GM23248 (cell line): ENCODE measurements around the gene OBP2A. TPM values are rescaled to one million over a fixed set of nuclear protein-coding genes. Genes with fewer than 3 reads are reported as not detected.

Source experiments
- DNase-seq: peaks from one replicate; pipeline ENCODE4 v3.0.0-alpha.2; 2015
- H2AFZ ChIP-seq: fragments of 200-600 bp; sonication (generic); 2 replicates; pipeline ENCODE4 v1.6.1; 2016; ENCODE audit warnings: antibody characterized with exemption
- H3F3A ChIP-seq: fragments of 200-600 bp; sonication (generic); 2 replicates; pipeline ENCODE4 v1.6.1; 2016; ENCODE audit warnings: mild to moderate bottlenecking, antibody characterized with exemption, mixed run types; ENCODE audit not compliant: insufficient read depth
- H3K27ac ChIP-seq: fragments of 200-600 bp; sonication (generic); 2 replicates; pipeline ENCODE4 v1.5.1; 2016; ENCODE audit warnings: mild to moderate bottlenecking
- H3K27me3 ChIP-seq: fragments of 200-600 bp; sonication (generic); replicated peaks from 2 replicates; pipeline ENCODE4 v1.6.1; 2016; ENCODE audit warnings: mild to moderate bottlenecking; ENCODE audit not compliant: insufficient read depth
- H3K36me3 ChIP-seq: fragments of 200-600 bp; sonication (generic); 2 replicates; pipeline ENCODE4 v1.6.1; 2016; ENCODE audit warnings: low read depth, mild to moderate bottlenecking
- H3K4me1 ChIP-seq: fragments of 200-600 bp; sonication (generic); 2 replicates; pipeline ENCODE4 v1.6.1; 2016; ENCODE audit warnings: mild to moderate bottlenecking; ENCODE audit not compliant: insufficient read depth
- H3K4me2 ChIP-seq: fragments of 200-600 bp; sonication (generic); one replicate; pipeline ENCODE4 v1.6.1; 2016; ENCODE audit warnings: mild to moderate bottlenecking; ENCODE audit not compliant: unreplicated experiment
- H3K4me3 ChIP-seq: fragments of 200-600 bp; sonication (generic); 2 replicates; pipeline ENCODE4 v1.5.1; 2016; ENCODE audit warnings: mild to moderate bottlenecking
- H3K79me2 ChIP-seq: fragments of 200-600 bp; sonication (generic); 2 replicates; pipeline ENCODE4 v1.6.1; 2016; ENCODE audit warnings: mild to moderate bottlenecking; ENCODE audit not compliant: insufficient read depth
- H3K9ac ChIP-seq: fragments of 200-600 bp; sonication (generic); 2 replicates; pipeline ENCODE4 v1.6.1; 2016; ENCODE audit warnings: mild to moderate bottlenecking
- H3K9me2 ChIP-seq: fragments of 200-600 bp; sonication (generic); 2 replicates; pipeline ENCODE4 v1.6.1; 2016; ENCODE audit warnings: mixed run types, mild to moderate bottlenecking, moderate library complexity; ENCODE audit not compliant: insufficient read depth
- H3K9me3 ChIP-seq: fragments of 200-600 bp; sonication (generic); one replicate; pipeline ENCODE4 v1.6.1; 2017; ENCODE audit warnings: low read depth
- H4K20me1 ChIP-seq: fragments of 200-600 bp; sonication (generic); 2 replicates; pipeline ENCODE4 v1.6.0; 2016; ENCODE audit not compliant: insufficient read depth
- EZH2 ChIP-seq: fragments of 200-600 bp; sonication (generic); IDR thresholded peaks from 2 replicates; pipeline ENCODE4 v1.6.1; 2018; ENCODE audit warnings: antibody characterized with exemption, mild to moderate bottlenecking; ENCODE audit not compliant: insufficient read depth, poor library complexity, severe bottlenecking
- EZH2phosphoT487 ChIP-seq: fragments of 200-600 bp; sonication (generic); IDR thresholded peaks from 2 replicates; pipeline ENCODE4 v1.6.1; 2018; ENCODE audit warnings: antibody characterized with exemption, moderate library complexity, mild to moderate bottlenecking, low read depth; ENCODE audit not compliant: insufficient read depth
- WGBS, 2 experiments: methylation state at CpG; one replicate each; pipeline ENCODE4 v1.1.6; 2015 to 2017; ENCODE audit warnings: low lambda C conversion rate in 2 of 2, low coverage in 1 of 2; ENCODE audit errors: missing lambda C conversion rate in 2 of 2; 5-methylcytosine and 5-hydroxymethylcytosine counted together
- in situ Hi-C: fragments of 300-500 bp; cut with MboI; formaldehyde crosslinking; loops from 2 replicates; pipeline ENCODE4 v1.15.0; 2020
- polyA plus RNA-seq: library from polyadenylated mRNA; unstranded; fragments of >200 nt; fragmentation: Nextera tagmentation; extraction: Ambion mirVana; gene quantifications from 2 replicates; pipeline ENCODE4 v1.2.1, GENCODE V29; 2016
- total RNA-seq: library from RNA; depleted of rRNA; stranded (reverse); fragments of >200 nt; shearing (Covaris generic); gene quantifications from 2 replicates; pipeline ENCODE4 v1.2.3, GENCODE V29; 2014

Gene OBP2A
- total and polyA plus RNA-seq, 2 experiments from 2014 or later: not detected

DNA sequence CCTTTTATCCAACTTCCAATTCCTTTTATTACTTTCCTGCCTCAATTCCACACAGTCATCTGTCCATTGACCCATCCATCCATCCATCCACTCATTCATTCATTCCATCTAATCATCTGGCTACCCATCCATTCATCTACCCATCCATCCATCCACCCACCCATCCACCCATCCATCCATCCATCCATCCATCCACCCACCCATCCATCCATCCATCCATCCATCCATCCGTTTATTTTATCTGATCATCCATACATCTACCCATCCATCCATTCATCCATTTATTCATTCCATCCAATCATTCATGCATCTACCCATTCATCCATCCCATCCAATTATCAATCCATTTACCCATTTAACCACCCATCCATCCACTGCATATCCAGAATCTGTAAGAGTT lies 27.2 kb downstream of the OBP2A start:
- H3K27ac ChIP-seq: no peak overlapping the region
- no peak overlapping the region for H3K9ac ChIP-seq
- H3K4me2 ChIP-seq: no peak overlapping the region
- no peak overlapping the region for H2AFZ ChIP-seq
- H3K9me2 ChIP-seq: no peaks in the 10 kb centered on the region
- in situ Hi-C loops: no loop called here
- H3K9me3 ChIP-seq: no peaks in the 10 kb centered on the region
- no peaks in the 10 kb centered on the region for H3K79me2 ChIP-seq
- H3K27me3 ChIP-seq: no peaks in the 10 kb centered on the region
- WGBS, 2 experiments: 9 to 50% methylated on average over 1 of the region's 1 CpG
- H4K20me1 ChIP-seq: no peaks in the 10 kb centered on the region
- H3K4me3 ChIP-seq: no peak overlapping the region
- TF ChIP-seq EZH2phosphoT487 (no peak), EZH2 (no peak)
- no peak for DNase-seq
- no peaks in the 10 kb centered on the region for H3K36me3 ChIP-seq
- no peaks in the 10 kb centered on the region for H3K4me1 ChIP-seq
- H3F3A ChIP-seq: no peaks in the 10 kb centered on the region

DNA sequence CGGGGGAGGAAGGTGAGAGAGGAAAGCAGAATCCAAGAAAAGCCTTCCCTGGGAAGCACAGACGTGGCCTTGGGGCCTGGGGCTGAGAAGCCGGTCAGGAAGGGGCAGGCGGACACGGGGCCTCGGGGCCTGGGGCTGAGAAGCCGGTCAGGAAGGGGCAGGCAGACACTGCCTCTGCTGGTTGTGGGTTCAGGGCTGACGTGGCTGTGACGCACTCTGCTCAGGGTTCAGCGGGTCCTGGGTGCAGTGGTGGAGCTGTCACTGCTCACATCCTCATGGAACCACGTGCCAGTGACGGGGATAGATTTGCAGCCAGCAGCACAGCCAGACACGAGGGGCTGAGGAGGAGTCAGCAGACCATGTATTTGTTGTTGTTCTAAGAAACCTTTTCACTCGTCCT lies 28.4 kb downstream of the OBP2A start:
- no peak overlapping the region for H3K27ac ChIP-seq
- no peaks in the 10 kb centered on the region for H3K36me3 ChIP-seq
- no peak overlapping the region for H2AFZ ChIP-seq
- H3K4me1 ChIP-seq: no peaks in the 10 kb centered on the region
- H3F3A ChIP-seq: no peaks in the 10 kb centered on the region
- H3K4me2 ChIP-seq: no peak overlapping the region
- H3K79me2 ChIP-seq: no peaks in the 10 kb centered on the region
- in situ Hi-C loops: no loop called here
- H3K9me2 ChIP-seq: no peaks in the 10 kb centered on the region
- DNase-seq: no peak
- 16 to 38% methylated on average over 5 to 12 of the region's 14 CpGs for WGBS, 2 experiments
- no peaks in the 10 kb centered on the region for H3K27me3 ChIP-seq
- no peaks in the 10 kb centered on the region for H3K9me3 ChIP-seq
- TF ChIP-seq EZH2phosphoT487 (no peak), EZH2 (no peak)
- no peaks in the 10 kb centered on the region for H4K20me1 ChIP-seq
- no peak overlapping the region for H3K4me3 ChIP-seq
- H3K9ac ChIP-seq: no peak overlapping the region

- Histone ChIP-seq H3K9ac (no peak overlapping the region), H3K4me3 (no peak overlapping the region), H4K20me1 (no peaks in the 10 kb centered on the region), H3K9me2 (no peaks in the 10 kb centered on the region), H3K27me3 (no peaks in the 10 kb centered on the region), H3K9me3 (no peaks in the 10 kb centered on the region), H3K79me2 (no peaks in the 10 kb centered on the region), H3K36me3 (no peaks in the 10 kb centered on the region), H3K27ac (no peak overlapping the region), H2AFZ (no peak overlapping the region), H3K4me2 (no peak overlapping the region), H3F3A (no peaks in the 10 kb centered on the region), H3K4me1 (no peaks in the 10 kb centered on the region)
- WGBS, 2 experiments: 58 to 60% methylated on average over 14 of the region's 15 CpGs
- DNase-seq: no peak
- in situ Hi-C loops: no loop called here
- TF ChIP-seq EZH2 (no peak), EZH2phosphoT487 (no peak)
These were observed 29.0 kb downstream of the OBP2A start for GRCh38 chr9:135574943-135575342.

DNA sequence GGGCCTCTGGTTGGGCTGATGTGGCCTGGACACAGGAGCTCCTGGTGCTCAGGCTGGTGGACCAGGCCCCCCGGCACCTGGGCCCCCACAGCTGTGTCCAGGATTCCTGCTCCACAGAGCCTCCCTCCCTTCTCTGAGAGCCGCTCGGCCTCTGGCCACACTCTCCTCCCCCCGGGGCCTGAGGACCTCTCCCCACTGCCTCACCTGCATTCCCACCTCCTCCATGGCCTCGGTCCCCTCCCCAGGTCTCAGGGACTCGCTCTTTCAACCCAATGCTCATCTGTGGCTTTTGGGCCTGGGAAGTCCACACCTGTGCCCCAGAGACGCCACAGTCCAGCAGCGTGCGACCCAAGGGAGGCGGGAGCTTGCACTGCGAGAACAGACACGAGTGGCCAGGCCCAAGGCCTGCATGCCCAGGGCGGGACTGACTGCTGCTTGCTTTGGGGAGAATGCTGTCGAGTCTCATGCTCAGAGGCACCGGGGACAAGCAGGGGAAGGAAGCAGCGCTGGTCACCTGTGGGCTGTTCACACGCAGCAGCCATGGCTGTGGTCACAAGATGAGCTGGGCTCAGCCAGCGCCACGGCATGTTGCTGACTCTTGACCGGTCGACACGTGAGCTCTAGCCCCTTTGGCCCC lies 30.2 kb downstream of the OBP2A start:
- Histone ChIP-seq H3K27ac (no peak overlapping the region), H3K4me3 (no peak overlapping the region), H2AFZ (no peak overlapping the region), H3K36me3 (no peaks in the 10 kb centered on the region), H3K27me3 (no peaks in the 10 kb centered on the region), H3K9ac (no peak overlapping the region), H3K9me3 (no peaks in the 10 kb centered on the region), H3K4me2 (no peak overlapping the region), H3K9me2 (no peaks in the 10 kb centered on the region), H4K20me1 (no peaks in the 10 kb centered on the region), H3K4me1 (no peaks in the 10 kb centered on the region), H3F3A (no peaks in the 10 kb centered on the region), H3K79me2 (no peaks in the 10 kb centered on the region)
- TF ChIP-seq EZH2 (no peak), EZH2phosphoT487 (no peak)
- DNase-seq: no peak
- in situ Hi-C loops: no loop called here
- 37 to 48% methylated on average over 22 of the region's 22 CpGs for WGBS, 2 experiments

DNA sequence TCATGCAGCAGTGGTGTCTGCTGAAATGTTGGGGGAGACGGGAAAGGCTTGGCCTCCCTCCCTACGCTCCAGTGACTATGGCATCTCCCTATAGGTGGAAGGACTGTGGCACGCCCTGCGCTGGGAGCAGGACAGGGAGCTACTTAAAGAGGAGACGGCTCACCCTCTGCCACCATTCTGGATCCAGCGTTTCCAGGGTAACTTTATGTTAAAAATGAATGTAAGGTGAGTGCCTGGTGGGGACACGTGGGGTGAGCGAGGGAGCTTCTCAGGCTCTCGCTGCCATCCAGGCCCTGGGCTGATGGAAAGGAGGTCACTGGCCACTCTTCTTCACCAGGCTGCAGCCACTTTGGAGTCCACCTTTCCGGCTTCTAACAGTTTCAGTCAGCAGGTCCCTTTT lies 31.3 kb downstream of the OBP2A start:
- no peaks in the 10 kb centered on the region for H3F3A ChIP-seq
- no peak overlapping the region for H3K27ac ChIP-seq
- no peaks in the 10 kb centered on the region for H3K4me1 ChIP-seq
- no peak overlapping the region for H2AFZ ChIP-seq
- H3K27me3 ChIP-seq: no peaks in the 10 kb centered on the region
- no peak for DNase-seq
- WGBS, 2 experiments: 42% methylated on average over 10 of the region's 10 CpGs
- no peaks in the 10 kb centered on the region for H4K20me1 ChIP-seq
- no peaks in the 10 kb centered on the region for H3K9me2 ChIP-seq
- no peaks in the 10 kb centered on the region for H3K79me2 ChIP-seq
- H3K4me3 ChIP-seq: no peak overlapping the region
- in situ Hi-C loops: no loop called here
- H3K36me3 ChIP-seq: no peaks in the 10 kb centered on the region
- TF ChIP-seq EZH2phosphoT487: no peak
- no peak overlapping the region for H3K9ac ChIP-seq
- H3K9me3 ChIP-seq: no peaks in the 10 kb centered on the region
- no peak overlapping the region for H3K4me2 ChIP-seq
